GM19023 (cell line): ENCODE measurements around the gene RABGGTA.
"Not testable (repeated sequence)": the region's sequence is repeated elsewhere in the genome, so short reads cannot be mapped to it uniquely, and the experiment has no call there.

Source experiments
- ATAC-seq: cut with Tn5 transposase; IDR thresholded peaks from one replicate; pipeline ENCODE4 v1.9.1; 2021; ENCODE audit warnings: mild to moderate bottlenecking, moderate library complexity; ENCODE audit not compliant: unreplicated experiment

The RABGGTA gene

DNA sequence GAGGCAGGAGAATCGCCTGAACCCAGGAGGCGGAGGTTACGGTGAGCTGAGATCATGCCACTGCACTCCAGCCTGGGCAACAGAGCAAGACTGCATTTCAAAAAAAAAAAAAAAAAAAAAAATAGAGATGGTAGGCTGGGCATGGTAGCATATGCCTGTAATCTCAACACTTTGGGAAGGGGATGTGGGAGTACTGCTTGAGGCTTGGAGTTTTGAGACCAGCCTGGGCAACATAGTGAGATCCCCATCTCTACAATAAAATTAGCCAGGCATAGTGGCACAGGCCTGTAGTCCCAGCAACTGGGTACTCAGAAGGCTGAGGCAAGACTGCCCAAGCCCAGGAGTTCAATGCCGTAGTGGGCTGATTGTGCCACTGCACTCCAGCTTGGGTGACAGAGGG lies 48.4 kb downstream of the RABGGTA start:
- not testable (repeated sequence) for ATAC-seq

DNA sequence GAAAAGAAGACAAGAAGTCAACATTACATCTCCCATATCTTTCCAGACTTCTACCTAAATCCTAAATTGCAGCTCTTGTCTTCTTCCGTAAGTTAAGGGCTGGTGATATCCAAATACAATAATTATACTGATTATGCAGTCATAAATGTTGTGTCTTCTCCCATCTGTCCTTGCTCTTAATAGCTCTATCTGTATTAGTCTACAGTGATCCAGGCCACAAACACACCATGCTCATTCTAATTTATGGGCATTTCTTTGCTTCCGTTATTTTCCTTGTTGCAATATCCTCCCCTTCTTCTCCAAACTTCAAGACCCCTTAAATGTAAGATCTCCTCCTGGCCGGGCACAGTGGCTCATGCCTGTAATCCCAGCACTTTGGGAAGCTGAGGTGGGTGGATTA lies 51.9 kb downstream of the RABGGTA start:
- no peak for ATAC-seq

DNA sequence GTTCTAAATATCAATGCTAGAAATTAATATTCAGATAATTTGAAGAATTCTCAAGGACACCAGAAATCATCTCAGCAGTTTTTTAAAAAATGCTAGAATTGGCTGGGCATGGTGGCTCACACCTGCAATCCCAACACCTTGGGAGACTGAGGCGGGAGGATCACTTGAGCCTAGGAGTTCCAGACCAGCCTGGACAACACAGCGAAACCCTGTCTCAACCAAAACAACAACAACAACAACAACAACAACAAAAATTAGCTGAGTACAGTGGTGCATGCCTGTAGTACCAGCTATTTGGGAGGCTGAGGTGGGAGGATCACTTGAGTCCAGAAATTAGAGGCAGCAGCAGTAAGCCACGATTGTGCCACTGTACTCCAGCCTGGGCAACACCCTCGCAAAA lies 52.3 kb downstream of the RABGGTA start:
- ATAC-seq, result no peak

DNA sequence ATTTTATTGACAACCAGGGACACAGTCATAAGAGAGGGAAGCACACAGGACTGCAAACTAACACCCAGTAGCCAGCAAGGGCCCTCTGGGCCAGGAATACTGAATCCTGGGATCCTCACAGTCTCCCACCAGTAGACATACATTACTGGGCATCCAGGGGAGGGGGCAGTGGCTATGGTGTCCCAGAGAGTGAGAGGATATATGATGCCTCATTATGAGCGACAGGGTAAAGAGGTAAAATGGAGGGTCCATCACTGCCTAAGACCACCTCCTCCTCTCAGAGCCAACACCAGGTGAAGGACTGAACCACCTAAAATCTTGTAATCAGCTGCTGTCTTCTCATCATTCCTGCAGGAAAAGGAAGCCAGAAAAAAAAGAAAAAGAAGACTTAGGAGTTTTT lies 54.5 kb downstream of the RABGGTA start:
- ATAC-seq, result not testable (repeated sequence)

DNA sequence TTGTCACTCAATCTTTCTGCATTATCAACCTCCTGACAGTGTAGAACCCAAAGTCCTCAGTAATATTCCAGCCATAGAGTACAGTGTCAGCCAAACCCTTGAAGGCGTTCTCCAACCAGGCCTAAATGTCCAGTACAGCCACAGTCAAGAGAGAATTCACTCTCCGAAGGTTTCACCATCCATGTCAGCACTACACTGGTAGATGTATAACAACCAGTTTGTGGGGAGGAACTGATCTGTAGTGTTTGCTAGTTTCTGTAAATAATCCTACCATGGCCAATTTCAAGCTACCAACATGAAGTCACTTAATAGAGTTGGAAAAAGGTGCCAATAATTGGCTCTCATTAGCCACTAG lies 55.1 kb downstream of the RABGGTA start:
- no peak for ATAC-seq
